SK-N-SH (cell line): ENCODE data around the gene UGT1A3. TPM values are rescaled to one million over a fixed set of nuclear protein-coding genes. Genes with fewer than 3 reads are reported as not detected.

Experiments
- CTCF ChIA-PET: fragments of 300-600, 350-600 bp; formaldehyde crosslinking; extraction: SDS; loops from one replicate; lab custom pipeline; 2021; lab: Yijun Ruan, JAX
- POLR2A ChIA-PET: fragments of 350-600 bp; sonication (Branson Sonifier 250); formaldehyde crosslinking; extraction: SDS; loops from one replicate; lab custom pipeline; 2020; ENCODE audit warnings: antibody characterized with exemption, inconsistent platforms; lab: Yijun Ruan, JAX
- DNase-seq: peaks from one replicate; pipeline ENCODE4 v3.0.0; 2012
- H2AFZ ChIP-seq: fragments of 200-600 bp; sonication (generic); 2 replicates; pipeline ENCODE4 v1.8.1; 2016; ENCODE audit warnings: antibody characterized with exemption, mild to moderate bottlenecking, low read depth
- H3F3A ChIP-seq: fragments of 200-600 bp; sonication (generic); replicated peaks from 2 replicates; pipeline ENCODE3; 2016; ENCODE audit warnings: antibody characterized with exemption, mild to moderate bottlenecking; ENCODE audit not compliant: insufficient read depth
- H3K27ac ChIP-seq, 2 experiments: fragments of 200-500 bp in 1 of 2; fragments of 200-600 bp in 1 of 2; sonication (Bioruptor generic) in 1 of 2; sonication (generic), shearing (Covaris generic) in 1 of 2; 2 replicates each; pipeline versions ENCODE4 v1.5.1 to v1.6.1; 2014 to 2016; ENCODE audit warnings: low read depth in 2 of 2, inconsistent platforms in 1 of 2, low read length in 1 of 2, mild to moderate bottlenecking in 1 of 2, mixed read lengths in 1 of 2
- H3K27me3 ChIP-seq: fragments of 200-600 bp; sonication (generic), shearing (Covaris generic); 2 replicates; pipeline ENCODE4 v1.6.1; 2016; ENCODE audit warnings: mixed run types; ENCODE audit not compliant: insufficient read depth
- H3K36me3 ChIP-seq, 2 experiments: fragments of 200-500 bp in 1 of 2; fragments of 200-600 bp in 1 of 2; sonication (Bioruptor generic) in 1 of 2; sonication (generic) in 1 of 2; replicated peaks in 1 of 2; 2 replicates each; pipeline versions ENCODE3 to v1.5.1; 2014 to 2016; ENCODE audit warnings: low read length in 1 of 2, mild to moderate bottlenecking in 1 of 2; ENCODE audit not compliant: insufficient read depth in 2 of 2, control insufficient read depth in 1 of 2
- H3K4me1 ChIP-seq, 2 experiments: fragments of 200-500 bp in 1 of 2; fragments of 200-600 bp in 1 of 2; sonication (Bioruptor generic) in 1 of 2; sonication (generic), shearing (Covaris generic) in 1 of 2; 2 replicates each; pipeline versions ENCODE4 v1.5.1 to v1.6.1; 2014 to 2016; ENCODE audit warnings: low read depth in 1 of 2, low read length in 1 of 2, mixed run types in 1 of 2; ENCODE audit not compliant: insufficient read depth in 2 of 2, control insufficient read depth in 1 of 2
- H3K4me2 ChIP-seq: fragments of 200-600 bp; sonication (generic), shearing (Covaris generic); 2 replicates; pipeline ENCODE4 v1.6.1; 2017; ENCODE audit warnings: mixed run types
- H3K4me3 ChIP-seq, 2 experiments: fragments of 200-500 bp in 1 of 2; fragments of 200-600 bp in 1 of 2; sonication (Bioruptor generic) in 1 of 2; sonication (generic), shearing (Covaris generic) in 1 of 2; 2 replicates each; pipeline versions ENCODE4 v1.5.1 to v1.8.1; 2014 to 2016; ENCODE audit warnings: low read depth in 2 of 2, inconsistent platforms in 1 of 2, low read length in 1 of 2, mild to moderate bottlenecking in 1 of 2, mixed read lengths in 1 of 2, moderate library complexity in 1 of 2
- H3K79me2 ChIP-seq: fragments of 200-600 bp; sonication (generic); 2 replicates; pipeline ENCODE4 v1.8.1; 2017; ENCODE audit warnings: mild to moderate bottlenecking; ENCODE audit not compliant: insufficient read depth
- H3K9ac ChIP-seq: fragments of 200-600 bp; sonication (generic); 2 replicates; pipeline ENCODE4 v1.6.1; 2017; ENCODE audit warnings: mixed run types
- H3K9me2 ChIP-seq: fragments of 200-600 bp; sonication (generic); 2 replicates; pipeline ENCODE4 v1.6.1; 2017; ENCODE audit warnings: mixed run types
- H3K9me3 ChIP-seq: fragments of 200-600 bp; sonication (generic); 2 replicates; pipeline ENCODE4 v1.6.1; 2017; ENCODE audit warnings: mixed run types, mild to moderate bottlenecking, moderate library complexity
- H4K20me1 ChIP-seq: fragments of 200-600 bp; sonication (generic); 2 replicates; pipeline ENCODE4 v1.6.1; 2017; ENCODE audit warnings: mild to moderate bottlenecking, mixed run types; ENCODE audit not compliant: insufficient read depth
- FOXJ3 ChIP-seq: sonication (generic); formaldehyde crosslinking; IDR thresholded peaks from 2 replicates; pipeline ENCODE4 v1.5.1; 2020; ENCODE audit warnings: mild to moderate bottlenecking, missing genetic modification reagents
- FOXM1 ChIP-seq: IDR thresholded peaks from 2 replicates; pipeline ENCODE4 v1.4.0; 2012; ENCODE audit warnings: low read depth, mild to moderate bottlenecking
- GATA2 ChIP-seq: sonication (generic); formaldehyde crosslinking; IDR thresholded peaks from 2 replicates; pipeline ENCODE4 v1.5.0; 2020; ENCODE audit warnings: mild to moderate bottlenecking, missing genetic modification reagents
- NFIC ChIP-seq: IDR thresholded peaks from 2 replicates; pipeline ENCODE4 v1.4.0; 2012; ENCODE audit warnings: borderline replicate concordance
- TAF1 ChIP-seq: IDR thresholded peaks from 2 replicates; pipeline ENCODE4 v1.6.1; 2012; ENCODE audit warnings: low read depth, mild to moderate bottlenecking, low read length, moderate library complexity, borderline replicate concordance
- TCF12 ChIP-seq: IDR thresholded peaks from 2 replicates; pipeline ENCODE4 v1.4.0; 2012
- YY1 ChIP-seq: IDR thresholded peaks from 2 replicates; pipeline ENCODE4 v1.4.0; 2012; ENCODE audit warnings: low read depth, mild to moderate bottlenecking
- WGBS: methylation state at CpG from one replicate; pipeline ENCODE4 v1.1.6; 2017; ENCODE audit warnings: low lambda C conversion rate; 5-methylcytosine and 5-hydroxymethylcytosine counted together
- polyA plus RNA-seq, 3 experiments: library from polyadenylated mRNA; depleted of rRNA; stranded (reverse); fragments of >200 nt; gene quantifications; 2 replicates each; pipeline ENCODE4 v1.2.3, GENCODE V29; 2012
- TF ChIP-seq, protein P1 (sequence below): fragments of 150-350 bp; IDR thresholded peaks from 2 replicates; pipeline ENCODE4 v1.6.1; 2016; ENCODE audit warnings: mild to moderate bottlenecking, low read depth, low read length
- TF ChIP-seq, protein P2 (sequence below): IDR thresholded peaks from 2 replicates; pipeline ENCODE4 v1.6.1; 2012; ENCODE audit warnings: mild to moderate bottlenecking, low read depth, low read length, moderate library complexity
- TF ChIP-seq, protein P3 (sequence below): IDR thresholded peaks from 2 replicates; pipeline ENCODE4 v1.4.0; 2012; ENCODE audit warnings: low read depth, borderline replicate concordance

Gene UGT1A3
- polyA plus RNA-seq, 1 of the 3 experiments (the other 2 are of a cell fraction): not detected

DNA sequence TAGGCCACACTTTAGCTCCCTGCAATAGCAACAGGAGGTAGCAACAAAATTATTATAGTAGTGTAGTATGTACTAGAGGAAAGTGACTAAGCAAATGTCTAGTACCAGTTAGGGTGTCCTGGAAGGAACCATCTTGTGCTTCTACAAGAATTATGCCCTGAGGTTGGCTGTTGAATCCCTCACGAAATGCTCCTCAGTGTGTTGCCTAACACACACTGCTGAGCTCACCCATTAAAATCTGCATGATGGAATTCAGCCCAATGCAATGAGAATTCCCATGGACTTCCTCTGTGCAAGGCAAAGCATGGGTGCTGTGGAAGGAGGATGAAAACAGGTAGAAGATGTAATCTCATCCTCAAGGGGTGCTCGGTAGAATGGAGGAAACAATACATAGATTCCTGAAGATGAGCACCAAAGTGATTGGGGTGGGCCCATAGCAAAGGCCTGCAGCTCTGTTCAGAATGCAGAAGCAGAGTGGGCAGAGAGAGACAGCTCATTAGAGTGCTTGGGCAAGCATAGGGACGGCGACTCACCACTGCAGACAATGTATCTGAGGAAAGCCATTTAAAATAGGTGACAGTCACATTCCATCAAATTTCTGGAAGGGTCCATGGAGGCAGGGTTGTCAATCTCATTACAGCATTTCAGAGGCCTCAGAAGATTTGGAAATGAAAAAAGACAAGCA is 48.3 kb upstream of the UGT1A3 start:
- H3K9me2 ChIP-seq: no peaks in the 10 kb centered on the region
- DNase-seq: no peak
- no peak for TF ChIP-seq TAF1
- TF ChIP-seq, all 33 proteins: peak for 0
- 46% methylated on average over 4 of the region's 4 CpGs for WGBS
- H3K79me2 ChIP-seq: no peaks in the 10 kb centered on the region
- H3K36me3 ChIP-seq: no peaks in the 10 kb centered on the region
- H3K4me1 ChIP-seq: no peaks in the 10 kb centered on the region
- H3K9me3 ChIP-seq: no peaks in the 10 kb centered on the region
- no peak overlapping the region for H3K4me2 ChIP-seq
- H3K9ac ChIP-seq: no peak overlapping the region
- CTCF ChIA-PET: no interaction called here
- H4K20me1 ChIP-seq: no peaks in the 10 kb centered on the region
- H3F3A ChIP-seq: no peaks in the 10 kb centered on the region
- H3K27ac ChIP-seq: no peak overlapping the region
- no peak overlapping the region for H3K4me3 ChIP-seq
- no peaks in the 10 kb centered on the region for H3K27me3 ChIP-seq
- no peak overlapping the region for H2AFZ ChIP-seq
- POLR2A ChIA-PET: no interaction called here

DNA sequence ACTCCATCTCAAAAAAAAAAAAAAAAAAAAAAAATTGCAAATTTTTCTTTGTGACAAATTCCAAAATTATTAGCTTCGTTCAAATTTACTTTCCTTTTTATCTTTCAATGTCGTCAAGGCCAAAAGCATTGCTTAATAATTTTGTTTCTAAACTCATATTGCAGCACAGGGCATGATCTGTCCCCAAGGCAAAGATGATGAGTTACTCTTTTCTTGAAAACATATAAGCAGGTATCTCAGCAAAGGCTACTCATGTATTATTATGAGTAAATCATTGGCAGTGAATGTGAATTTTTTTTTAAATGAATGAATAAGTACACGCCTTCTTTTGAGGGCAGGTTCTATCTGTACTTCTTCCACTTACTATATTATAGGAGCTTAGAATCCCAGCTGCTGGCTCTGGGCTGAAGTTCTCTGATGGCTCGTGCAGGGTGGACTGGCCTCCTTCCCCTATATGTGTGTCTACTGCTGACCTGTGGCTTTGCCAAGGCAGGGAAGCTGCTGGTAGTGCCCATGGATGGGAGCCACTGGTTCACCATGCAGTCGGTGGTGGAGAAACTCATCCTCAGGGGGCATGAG is 47.2 kb upstream of the UGT1A3 start, which contains the start of gene UGT1A7:
TSS of gene UGT1A7 (plus strand) at position 381 of the 579 bp plus-strand sequence. CDS start at position 418, 37 bp downstream.
- Histone ChIP-seq H3K9me2 (no peaks in the 10 kb centered on the region), H3K9ac (no peak within 1 kb of the TSS), H4K20me1 (no peaks in the 10 kb centered on the region), H3K79me2 (no peaks in the 10 kb centered on the region), H3K9me3 (no peaks in the 10 kb centered on the region), H3K27me3 (no peaks in the 10 kb centered on the region), H3K27ac (no peak within 1 kb of the TSS), H3K36me3 (no peaks in the 10 kb centered on the region), H2AFZ (no peak within 1 kb of the TSS), H3K4me2 (no peak within 1 kb of the TSS), H3F3A (no peaks in the 10 kb centered on the region), H3K4me3 (no peak within 1 kb of the TSS), H3K4me1 (no peaks in the 10 kb centered on the region)
- DNase-seq: no peak
- ChIA-PET CTCF (no interaction called here), POLR2A (no interaction called here)
- 44% methylated on average over 4 of the region's 5 CpGs for WGBS
- TF ChIP-seq TCF12: no peak
- no peak for TF ChIP-seq YY1
- TF ChIP-seq, all 33 proteins: peak for 0

DNA sequence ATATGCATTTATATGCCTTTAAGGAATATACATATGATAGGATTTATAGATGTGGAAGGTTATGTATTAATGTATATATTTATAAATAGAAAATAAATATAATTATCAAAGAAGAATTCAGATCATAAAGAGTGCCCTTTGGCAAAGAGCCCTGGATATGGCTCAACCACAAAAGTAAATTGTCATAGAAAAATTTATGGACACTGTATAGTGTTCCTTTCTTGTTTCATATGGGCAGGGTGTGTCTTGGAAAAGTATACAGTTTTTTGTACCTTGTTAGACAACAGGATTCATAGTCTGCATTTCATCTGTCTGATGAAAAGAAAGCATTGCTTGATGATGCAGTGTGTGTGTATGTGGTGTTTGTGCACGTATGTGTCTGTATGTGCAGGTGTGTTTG is 44.2 kb upstream of the UGT1A3 start:
- no peak overlapping the region for H3K4me2 ChIP-seq
- H3K4me1 ChIP-seq: no peaks in the 10 kb centered on the region
- TF ChIP-seq, protein P1, sequence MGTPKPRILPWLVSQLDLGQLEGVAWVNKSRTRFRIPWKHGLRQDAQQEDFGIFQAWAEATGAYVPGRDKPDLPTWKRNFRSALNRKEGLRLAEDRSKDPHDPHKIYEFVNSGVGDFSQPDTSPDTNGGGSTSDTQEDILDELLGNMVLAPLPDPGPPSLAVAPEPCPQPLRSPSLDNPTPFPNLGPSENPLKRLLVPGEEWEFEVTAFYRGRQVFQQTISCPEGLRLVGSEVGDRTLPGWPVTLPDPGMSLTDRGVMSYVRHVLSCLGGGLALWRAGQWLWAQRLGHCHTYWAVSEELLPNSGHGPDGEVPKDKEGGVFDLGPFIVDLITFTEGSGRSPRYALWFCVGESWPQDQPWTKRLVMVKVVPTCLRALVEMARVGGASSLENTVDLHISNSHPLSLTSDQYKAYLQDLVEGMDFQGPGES: no peak
- TF ChIP-seq, protein P2, sequence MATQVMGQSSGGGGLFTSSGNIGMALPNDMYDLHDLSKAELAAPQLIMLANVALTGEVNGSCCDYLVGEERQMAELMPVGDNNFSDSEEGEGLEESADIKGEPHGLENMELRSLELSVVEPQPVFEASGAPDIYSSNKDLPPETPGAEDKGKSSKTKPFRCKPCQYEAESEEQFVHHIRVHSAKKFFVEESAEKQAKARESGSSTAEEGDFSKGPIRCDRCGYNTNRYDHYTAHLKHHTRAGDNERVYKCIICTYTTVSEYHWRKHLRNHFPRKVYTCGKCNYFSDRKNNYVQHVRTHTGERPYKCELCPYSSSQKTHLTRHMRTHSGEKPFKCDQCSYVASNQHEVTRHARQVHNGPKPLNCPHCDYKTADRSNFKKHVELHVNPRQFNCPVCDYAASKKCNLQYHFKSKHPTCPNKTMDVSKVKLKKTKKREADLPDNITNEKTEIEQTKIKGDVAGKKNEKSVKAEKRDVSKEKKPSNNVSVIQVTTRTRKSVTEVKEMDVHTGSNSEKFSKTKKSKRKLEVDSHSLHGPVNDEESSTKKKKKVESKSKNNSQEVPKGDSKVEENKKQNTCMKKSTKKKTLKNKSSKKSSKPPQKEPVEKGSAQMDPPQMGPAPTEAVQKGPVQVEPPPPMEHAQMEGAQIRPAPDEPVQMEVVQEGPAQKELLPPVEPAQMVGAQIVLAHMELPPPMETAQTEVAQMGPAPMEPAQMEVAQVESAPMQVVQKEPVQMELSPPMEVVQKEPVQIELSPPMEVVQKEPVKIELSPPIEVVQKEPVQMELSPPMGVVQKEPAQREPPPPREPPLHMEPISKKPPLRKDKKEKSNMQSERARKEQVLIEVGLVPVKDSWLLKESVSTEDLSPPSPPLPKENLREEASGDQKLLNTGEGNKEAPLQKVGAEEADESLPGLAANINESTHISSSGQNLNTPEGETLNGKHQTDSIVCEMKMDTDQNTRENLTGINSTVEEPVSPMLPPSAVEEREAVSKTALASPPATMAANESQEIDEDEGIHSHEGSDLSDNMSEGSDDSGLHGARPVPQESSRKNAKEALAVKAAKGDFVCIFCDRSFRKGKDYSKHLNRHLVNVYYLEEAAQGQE: no peak
- TF ChIP-seq FOXM1 (no peak), FOXJ3 (CRISPR knock-in tag) (no peak), NFIC (no peak), GATA2 (CRISPR knock-in tag) (no peak)
- TF ChIP-seq, protein P3, sequence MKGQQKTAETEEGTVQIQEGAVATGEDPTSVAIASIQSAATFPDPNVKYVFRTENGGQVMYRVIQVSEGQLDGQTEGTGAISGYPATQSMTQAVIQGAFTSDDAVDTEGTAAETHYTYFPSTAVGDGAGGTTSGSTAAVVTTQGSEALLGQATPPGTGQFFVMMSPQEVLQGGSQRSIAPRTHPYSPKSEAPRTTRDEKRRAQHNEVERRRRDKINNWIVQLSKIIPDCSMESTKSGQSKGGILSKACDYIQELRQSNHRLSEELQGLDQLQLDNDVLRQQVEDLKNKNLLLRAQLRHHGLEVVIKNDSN: no peak
- CTCF ChIA-PET: no interaction called here
- no peaks in the 10 kb centered on the region for H3K36me3 ChIP-seq
- no peaks in the 10 kb centered on the region for H3F3A ChIP-seq
- DNase-seq: no peak
- POLR2A ChIA-PET: no interaction called here
- H3K79me2 ChIP-seq: no peaks in the 10 kb centered on the region
- H2AFZ ChIP-seq: no peak overlapping the region
- no peaks in the 10 kb centered on the region for H3K9me2 ChIP-seq
- no peak overlapping the region for H3K27ac ChIP-seq
- no peak overlapping the region for H3K9ac ChIP-seq
- no peaks in the 10 kb centered on the region for H3K9me3 ChIP-seq
- no peaks in the 10 kb centered on the region for H3K27me3 ChIP-seq
- 25% methylated on average over 1 of the region's 1 CpG for WGBS
- H4K20me1 ChIP-seq: no peaks in the 10 kb centered on the region
- no peak overlapping the region for H3K4me3 ChIP-seq
